Activated T-cell treated with anti-CD3 and anti-CD28 coated beads, Interleukin-2, amount 50 U/mL, for 4 hours (primary cell): Measurements from ENCODE around the gene RASSF1. TPM values are rescaled to one million over a fixed set of nuclear protein-coding genes. Genes with fewer than 3 reads are reported as not detected.

Source experiments
- ATAC-seq, 2 donors: fragments of 200-7000 bp; cut with Tn5 transposase; one replicate each; pipeline ENCODE4 v1.10.0; 2021
- DNase-seq: peaks from one replicate; pipeline ENCODE4 v3.0.0-alpha.2; 2020
- H3K27me3 Mint-ChIP-seq: one replicate; pipeline ENCODE4 v1.8.0; 2021; ENCODE audit warnings: low read depth, mixed read lengths
- H3K36me3 Mint-ChIP-seq: one replicate; pipeline ENCODE4 v1.8.0; 2022; ENCODE audit warnings: mixed read lengths; ENCODE audit not compliant: insufficient read depth
- H3K4me1 Mint-ChIP-seq: one replicate; pipeline ENCODE4 v1.8.0; 2021; ENCODE audit warnings: low read depth, mixed read lengths
- H3K4me3 Mint-ChIP-seq: one replicate; pipeline ENCODE4 v1.8.0; 2021; ENCODE audit warnings: mild to moderate bottlenecking, moderate library complexity, mixed read lengths
- H3K9me3 Mint-ChIP-seq: one replicate; pipeline ENCODE4 v1.8.0; 2021; ENCODE audit warnings: mixed read lengths
- total RNA-seq, 3 donors: library from RNA; stranded (reverse); gene quantifications; one replicate each; pipeline ENCODE4 v1.2.1, GENCODE V29; 2021

RASSF1 gene
- total RNA-seq, 3 donors from 2014 or later: 33.7 to 40.3 (median 37.3) TPM

DNA sequence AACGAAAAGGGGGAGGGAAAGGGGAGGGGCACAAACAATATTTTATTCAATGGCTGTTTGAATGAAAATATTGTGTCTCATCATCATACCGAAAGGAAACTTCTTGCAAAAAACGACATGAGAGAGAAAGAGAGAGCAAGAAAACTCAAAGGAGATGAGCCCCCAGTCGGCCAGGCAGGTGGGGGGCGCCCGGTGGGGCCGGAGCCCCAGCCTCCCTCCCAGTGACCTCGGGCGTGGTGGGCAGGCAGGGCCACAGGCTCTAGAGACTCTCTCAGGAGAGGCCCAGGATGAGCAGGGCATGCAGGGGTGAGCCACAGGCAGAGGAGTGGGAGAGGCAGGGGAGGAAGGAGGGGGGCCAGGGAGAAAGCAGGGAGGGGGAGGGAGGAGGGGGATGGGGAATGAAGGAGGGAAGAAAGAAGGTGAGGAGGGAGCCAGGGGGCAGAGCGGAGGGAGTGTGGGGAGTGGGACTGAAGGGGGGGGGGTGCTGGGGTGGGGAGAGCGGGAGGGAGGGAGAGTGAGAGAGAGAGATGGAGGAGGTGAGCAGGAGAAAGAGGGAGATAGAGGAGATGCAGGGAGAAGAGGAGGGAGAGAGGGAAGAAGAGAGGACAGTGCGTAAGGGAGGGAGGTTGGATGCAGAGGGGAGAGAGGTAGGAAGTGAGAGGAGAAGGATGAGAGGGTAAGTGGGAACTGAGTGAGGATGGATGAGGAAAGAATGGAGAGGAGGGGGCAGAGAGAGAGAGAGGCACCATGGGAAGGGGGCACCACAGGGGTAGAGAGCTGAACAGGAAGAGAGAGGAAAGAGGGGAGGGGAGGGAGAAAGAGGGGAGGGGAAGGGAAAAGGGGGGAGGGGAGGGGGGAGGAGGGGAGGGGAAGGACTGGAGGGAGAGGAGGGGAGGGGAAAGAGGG is 32.8 kb upstream of the RASSF1 start:
- Mint-ChIP-seq H3K9me3 (no peaks in the 10 kb centered on the region), H3K4me3 (no peak overlapping the region), H3K27me3 (no peaks in the 10 kb centered on the region), H3K36me3 (no peaks in the 10 kb centered on the region), H3K4me1 (peaks cover 4% of the 10 kb centered on the region)
- DNase-seq (no peak), ATAC-seq (no peak)

DNA sequence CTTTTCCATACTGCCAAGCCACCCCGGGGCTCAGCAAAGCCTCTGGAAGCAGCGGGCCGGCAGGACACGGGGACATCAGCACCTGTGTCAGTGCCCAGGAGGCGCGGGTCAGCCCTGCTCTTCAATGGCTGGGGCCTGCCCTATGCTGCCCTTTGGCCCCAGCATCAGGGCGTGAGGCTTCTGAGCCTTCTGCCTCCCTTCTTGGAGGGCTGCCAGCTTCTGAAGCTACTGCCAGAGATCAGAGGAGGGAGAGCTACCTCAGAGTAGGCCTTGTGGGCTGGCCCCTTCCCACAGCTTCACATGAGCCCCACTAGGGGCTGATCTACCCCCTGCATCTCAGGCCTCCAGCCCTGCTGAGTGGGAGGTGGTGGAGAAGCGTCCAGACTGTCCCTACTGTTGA is 31.7 kb upstream of the RASSF1 start:
- no peaks in the 10 kb centered on the region for H3K36me3 Mint-ChIP-seq

DNA sequence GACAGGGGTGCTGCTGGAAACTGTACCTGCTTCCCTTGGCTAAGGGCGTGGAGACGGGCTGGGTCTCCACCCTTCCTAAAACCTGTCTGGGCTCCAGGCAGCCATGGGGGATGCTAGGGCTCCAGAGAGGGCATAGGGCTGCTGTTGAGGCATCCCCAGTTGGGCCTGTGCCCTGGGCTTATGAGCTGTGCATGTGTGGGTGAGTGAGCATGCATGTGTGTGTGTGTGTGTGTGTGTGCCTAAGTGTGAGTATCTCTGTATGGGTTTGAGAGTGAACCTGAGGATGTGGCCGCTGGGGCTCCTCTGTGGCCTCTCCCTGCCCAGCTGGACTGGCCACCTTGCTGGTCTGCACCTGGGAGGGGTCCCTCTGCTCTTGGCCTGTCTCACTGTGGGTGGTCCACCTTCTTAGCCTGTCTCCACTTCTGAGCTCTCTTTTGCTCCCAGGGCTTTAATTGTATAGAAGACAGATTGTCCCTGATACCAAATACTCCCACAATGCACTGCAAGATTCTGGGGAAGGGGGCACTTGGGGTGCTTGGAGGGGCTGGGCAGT is 30.6 kb upstream of the RASSF1 start:
- no peak for DNase-seq
- ATAC-seq: no peak
- peaks cover 11% of the 10 kb centered on the region for H3K4me1 Mint-ChIP-seq
- H3K36me3 Mint-ChIP-seq: no peaks in the 10 kb centered on the region
- no peaks in the 10 kb centered on the region for H3K27me3 Mint-ChIP-seq
- no peaks in the 10 kb centered on the region for H3K9me3 Mint-ChIP-seq
- H3K4me3 Mint-ChIP-seq: no peak overlapping the region

More for the DNA sequence above, 31.7 kb upstream of the RASSF1 start:
- Mint-ChIP-seq H3K9me3 (no peaks in the 10 kb centered on the region), H3K4me3 (no peak overlapping the region), H3K27me3 (no peaks in the 10 kb centered on the region), H3K4me1 (peaks cover 6% of the 10 kb centered on the region)
- ATAC-seq (no peak), DNase-seq (no peak)

DNA sequence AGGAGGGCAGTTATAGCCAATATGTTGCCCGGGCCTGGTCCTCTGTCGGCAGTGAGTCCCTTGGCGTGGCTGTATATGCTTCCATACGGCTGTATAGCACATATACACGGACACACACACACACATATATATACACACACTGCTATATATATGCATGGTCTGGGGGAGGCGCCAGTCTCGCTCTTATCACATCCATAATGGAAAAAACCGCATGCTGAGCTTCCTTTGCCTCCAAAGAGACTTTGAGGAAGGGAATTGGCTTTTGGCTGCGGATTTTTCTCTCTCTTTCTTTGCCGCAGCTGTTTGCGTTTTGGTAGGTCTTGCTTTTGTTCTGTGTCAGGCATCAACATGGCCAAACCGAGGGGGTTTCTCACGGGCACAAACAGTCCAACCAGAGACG is 30.0 kb upstream of the RASSF1 start:
- no peaks in the 10 kb centered on the region for H3K9me3 Mint-ChIP-seq
- H3K27me3 Mint-ChIP-seq: no peaks in the 10 kb centered on the region
- ATAC-seq (no peak), DNase-seq (no peak)
- no peak overlapping the region for H3K4me3 Mint-ChIP-seq
- peaks cover 17% of the 10 kb centered on the region for H3K4me1 Mint-ChIP-seq
- no peaks in the 10 kb centered on the region for H3K36me3 Mint-ChIP-seq

DNA sequence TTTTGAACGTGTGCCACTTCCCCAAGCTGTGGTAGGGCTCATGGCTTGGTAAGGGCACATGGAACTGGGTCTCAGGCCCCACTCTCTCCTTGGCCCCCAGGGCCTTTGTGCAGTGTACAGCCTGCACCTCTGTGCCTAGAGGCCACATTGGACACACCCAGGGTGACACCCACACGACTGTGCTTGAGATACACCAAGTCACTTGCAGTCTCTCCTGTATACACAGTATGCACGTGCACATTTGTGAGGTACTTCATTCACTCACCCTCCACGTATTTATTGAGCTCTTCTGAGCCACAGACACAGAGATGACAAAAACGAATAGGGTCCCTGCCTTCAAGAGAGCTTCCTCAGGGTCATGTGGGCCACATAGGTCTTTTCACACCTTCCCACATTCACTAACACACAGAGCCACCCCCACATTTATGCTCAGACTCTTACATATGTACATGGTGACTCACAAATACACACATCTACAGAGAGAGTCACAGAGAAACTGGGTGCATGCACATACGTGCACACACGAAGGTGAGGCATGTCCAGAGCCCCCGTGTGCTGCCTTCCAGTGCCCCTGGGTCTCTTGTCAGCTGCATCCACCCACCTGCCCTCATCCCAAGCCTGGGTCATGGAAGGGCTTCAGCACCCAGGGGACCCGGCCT is 28.5 kb upstream of the RASSF1 start:
- H3K4me1 Mint-ChIP-seq: peaks cover 21% of the 10 kb centered on the region
- ATAC-seq (no peak), DNase-seq (no peak)
- H3K4me3 Mint-ChIP-seq: no peak overlapping the region
- H3K27me3 Mint-ChIP-seq: no peaks in the 10 kb centered on the region
- H3K9me3 Mint-ChIP-seq: no peaks in the 10 kb centered on the region
- H3K36me3 Mint-ChIP-seq: no peaks in the 10 kb centered on the region

DNA sequence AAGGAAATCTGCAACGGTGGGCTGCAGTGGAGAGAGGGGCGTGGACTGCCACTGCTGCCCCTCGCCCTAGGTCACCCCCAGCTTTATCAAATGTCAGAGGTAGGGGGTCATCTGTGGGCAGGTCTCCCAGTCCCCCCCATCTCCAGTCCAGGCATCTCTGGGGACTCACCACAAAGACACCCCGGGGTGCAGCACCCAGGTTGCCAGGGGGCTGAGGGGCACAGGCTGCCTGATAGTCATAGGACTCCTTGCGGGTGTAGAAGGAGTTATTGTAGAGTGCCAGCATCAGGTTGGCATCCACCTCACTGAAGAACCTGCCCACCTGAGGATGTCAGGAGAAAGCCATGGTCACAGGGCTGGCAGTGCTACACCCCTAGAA is 25.2 kb upstream of the RASSF1 start:
- Mint-ChIP-seq H3K27me3 (no peaks in the 10 kb centered on the region), H3K36me3 (no peaks in the 10 kb centered on the region), H3K9me3 (no peaks in the 10 kb centered on the region), H3K4me3 (peak overlapping the region; percentile 82), H3K4me1 (peaks cover 17% of the 10 kb centered on the region)
- DNase-seq (no peak), ATAC-seq (no peak)

DNA sequence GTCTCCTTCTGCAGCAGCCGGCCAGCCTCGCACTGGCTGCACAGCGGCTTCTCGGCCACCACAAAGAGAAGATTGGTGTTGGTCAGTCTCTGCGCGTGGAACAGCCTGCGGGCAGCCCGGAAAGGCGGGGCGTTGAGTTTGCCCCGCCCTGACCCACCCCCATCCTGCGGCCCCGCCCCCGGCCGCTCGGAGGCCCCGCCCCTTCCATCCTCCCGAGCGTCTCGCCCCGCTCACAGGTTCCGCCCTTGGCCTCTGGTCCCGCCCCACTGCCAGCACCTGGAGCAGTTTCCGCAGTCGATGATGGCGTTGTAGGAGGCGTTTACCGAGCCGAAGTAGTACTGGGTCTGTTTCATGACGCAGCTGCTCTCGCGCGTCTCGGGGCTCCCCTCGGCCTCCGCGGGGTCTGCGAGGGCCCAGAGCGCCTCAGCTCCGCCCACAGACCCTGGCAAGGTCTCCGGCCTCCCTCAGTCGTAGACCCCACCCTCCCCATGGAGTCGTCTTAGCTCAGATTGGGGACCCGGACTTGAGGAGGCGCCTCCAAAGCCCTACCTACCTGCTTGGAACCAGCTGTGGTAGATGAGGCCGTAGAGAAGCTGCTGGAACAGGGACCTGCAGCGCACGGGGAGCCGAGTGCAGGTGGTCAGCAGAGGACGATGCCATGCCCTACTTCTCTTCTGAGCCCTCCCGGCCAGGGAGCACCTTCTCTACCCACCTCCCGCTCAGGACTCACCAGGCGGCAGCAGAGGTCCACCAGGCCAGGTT is 24.6 kb upstream of the RASSF1 start:
- ATAC-seq (peak; percentile 97 to 98), DNase-seq (peak; percentile 93)
- Mint-ChIP-seq H3K4me3 (peak overlapping the region; percentile 82), H3K36me3 (no peaks in the 10 kb centered on the region), H3K4me1 (peaks cover 17% of the 10 kb centered on the region), H3K9me3 (no peaks in the 10 kb centered on the region), H3K27me3 (no peaks in the 10 kb centered on the region)

DNA sequence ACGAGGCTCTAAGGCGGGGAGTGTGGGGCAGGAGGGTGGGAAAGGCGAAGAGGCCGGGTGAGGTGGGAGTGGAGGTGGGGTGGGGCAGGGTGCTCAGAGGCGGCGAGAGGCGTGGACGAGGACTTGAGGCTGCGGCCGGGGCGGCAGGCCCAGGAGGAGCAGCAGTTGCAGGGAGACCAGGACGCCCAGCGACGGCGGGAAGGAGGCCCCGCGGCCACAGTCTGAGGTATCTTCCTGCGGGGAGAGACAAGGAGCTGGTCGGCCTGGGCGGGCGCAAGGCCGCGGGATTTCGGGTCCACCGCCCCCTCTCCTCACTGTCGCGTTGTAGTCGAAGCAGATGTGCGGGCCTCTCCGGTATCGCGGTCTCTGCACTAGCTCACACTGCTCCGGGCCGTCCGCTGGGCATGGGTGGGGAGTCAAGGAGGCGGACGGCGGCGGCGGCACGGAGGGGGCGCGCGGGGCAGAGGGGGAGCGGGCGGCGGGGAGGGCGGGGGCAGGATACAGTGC is 24.0 kb upstream of the RASSF1 start:
- Mint-ChIP-seq H3K27me3 (no peaks in the 10 kb centered on the region), H3K4me3 (peak overlapping the region; percentile 82), H3K4me1 (peaks cover 22% of the 10 kb centered on the region), H3K9me3 (no peaks in the 10 kb centered on the region), H3K36me3 (no peaks in the 10 kb centered on the region)
- DNase-seq: no peak
- peak; percentile 31 to 37 for ATAC-seq

DNA sequence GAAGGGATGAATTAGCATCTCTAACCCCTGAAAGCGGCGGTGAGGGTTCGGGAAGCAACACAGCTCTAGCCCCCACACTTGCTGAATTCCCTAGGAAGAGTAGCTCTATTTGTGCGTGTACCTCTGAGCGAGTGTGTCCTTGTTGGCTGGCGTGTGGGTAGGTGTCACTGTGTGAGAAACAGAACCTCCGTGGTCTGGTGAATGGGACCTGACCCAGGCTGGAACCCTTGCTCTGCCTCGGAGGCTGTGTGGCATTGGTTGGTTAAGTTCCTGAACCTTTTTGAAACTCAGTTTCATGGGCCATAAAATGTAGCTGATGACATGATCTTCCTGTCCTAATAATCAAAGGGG is 19.1 kb upstream of the RASSF1 start:
- Mint-ChIP-seq H3K9me3 (no peaks in the 10 kb centered on the region), H3K27me3 (no peaks in the 10 kb centered on the region), H3K4me3 (peak overlapping the region; percentile 96), H3K4me1 (peaks cover 37% of the 10 kb centered on the region), H3K36me3 (peaks cover 8% of the 10 kb centered on the region)
- no peak for DNase-seq
- ATAC-seq: peak; percentile 8 to 16

DNA sequence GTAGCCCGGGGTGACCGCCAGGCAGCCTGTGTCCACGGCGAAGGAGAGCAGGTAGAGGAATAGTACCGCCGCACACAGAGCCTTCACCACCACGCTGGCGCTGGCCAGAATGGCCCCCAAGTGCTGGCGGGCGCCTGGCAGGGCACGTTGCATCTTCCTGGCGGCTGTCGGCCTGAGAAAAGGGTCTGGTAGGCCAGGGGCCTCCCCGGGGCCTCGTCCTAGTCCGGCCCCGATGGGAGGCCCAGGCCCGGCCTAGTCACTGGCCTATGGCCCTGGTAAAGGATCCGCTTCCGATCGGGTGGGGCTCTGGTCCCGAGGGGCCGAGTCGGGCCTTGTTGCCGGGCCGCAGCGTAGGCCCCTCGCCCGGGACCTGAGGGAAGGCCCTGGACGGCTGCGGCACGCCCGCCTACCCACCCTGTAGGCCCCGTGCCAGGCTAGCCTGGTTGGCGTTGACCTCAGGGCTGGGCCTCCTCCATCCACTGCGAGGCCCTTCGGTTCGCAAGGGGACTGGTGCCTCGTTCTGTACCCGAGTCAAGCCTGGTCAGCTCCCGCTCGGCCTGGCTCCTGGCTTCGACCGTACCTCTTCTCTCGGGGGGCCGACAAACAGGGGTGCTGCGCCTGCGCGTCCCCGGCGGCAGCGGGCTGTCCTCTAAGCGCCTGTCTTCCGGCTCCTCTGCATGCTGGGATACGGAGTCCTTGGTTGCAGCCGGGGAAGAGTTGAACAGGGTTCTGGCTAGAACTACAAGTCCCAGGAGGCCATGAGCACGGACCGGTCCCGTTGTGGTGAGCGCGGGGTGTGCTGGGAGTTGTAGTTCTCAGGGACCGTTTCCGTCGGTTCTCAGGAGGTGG is 18.5 kb upstream of the RASSF1 start, which contains the start of gene TMEM115:
TSS of gene TMEM115 (minus strand) at position 611 of the 849 bp plus-strand sequence. CDS start at position 153, 458 bp downstream.
- peaks cover 12% of the 10 kb centered on the region for H3K36me3 Mint-ChIP-seq
- DNase-seq (peak; percentile 90), ATAC-seq (peak; percentile 100)
- H3K9me3 Mint-ChIP-seq: no peaks in the 10 kb centered on the region
- no peaks in the 10 kb centered on the region for H3K27me3 Mint-ChIP-seq
- H3K4me1 Mint-ChIP-seq: peaks cover 37% of the 10 kb centered on the region
- H3K4me3 Mint-ChIP-seq: peak within 1 kb of the TSS; percentile 96

DNA sequence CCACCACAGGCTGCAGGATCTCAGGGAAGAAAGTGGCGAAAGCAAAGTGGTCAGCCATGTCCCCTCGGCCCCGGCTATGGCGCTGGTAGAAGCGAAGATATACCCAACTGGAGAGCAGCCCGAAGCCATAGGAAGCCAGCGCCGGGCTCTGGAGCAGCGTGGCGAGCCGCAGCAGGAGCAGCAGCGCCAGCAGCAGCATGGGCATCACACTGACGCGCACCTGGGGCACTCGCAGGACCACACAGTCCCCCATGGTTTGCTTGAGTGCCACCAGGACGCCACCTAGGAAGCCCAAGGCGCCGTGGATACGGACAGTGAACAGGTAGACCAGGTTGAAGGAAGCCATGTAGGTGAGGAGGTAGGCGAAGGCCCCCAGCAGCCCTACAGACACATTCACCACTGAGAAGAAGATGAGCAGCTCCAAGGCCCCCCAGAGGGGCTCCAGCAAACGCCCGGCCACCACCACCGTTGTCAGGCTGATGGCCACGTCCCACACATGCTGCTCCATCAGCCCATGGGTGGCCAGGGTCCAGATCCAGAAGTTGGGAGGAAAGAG is 17.8 kb upstream of the RASSF1 start:
- H3K4me1 Mint-ChIP-seq: peaks cover 37% of the 10 kb centered on the region
- ATAC-seq (no peak), DNase-seq (no peak)
- H3K9me3 Mint-ChIP-seq: no peaks in the 10 kb centered on the region
- H3K36me3 Mint-ChIP-seq: peaks cover 16% of the 10 kb centered on the region
- no peaks in the 10 kb centered on the region for H3K27me3 Mint-ChIP-seq
- peak overlapping the region; percentile 96 for H3K4me3 Mint-ChIP-seq

DNA sequence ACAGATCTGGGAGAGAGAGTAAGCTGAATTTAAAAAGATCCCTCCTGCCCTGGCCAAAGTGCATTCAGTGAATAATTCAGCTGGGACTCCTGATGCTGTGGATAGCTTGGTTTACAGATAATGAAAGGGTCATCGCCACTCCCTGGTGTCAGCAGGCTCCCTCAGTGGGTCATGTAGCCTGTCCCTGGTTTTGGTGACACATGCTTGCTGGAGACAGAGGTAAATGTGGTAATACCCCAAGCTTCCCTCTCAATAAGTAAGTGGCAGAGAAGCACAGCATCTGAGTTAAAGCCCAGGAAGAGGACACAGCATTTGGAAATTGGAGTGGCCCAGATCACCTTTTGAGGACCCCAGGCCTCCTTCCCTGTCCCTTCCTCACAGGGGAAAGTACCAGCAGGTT is 16.8 kb upstream of the RASSF1 start:
- Mint-ChIP-seq H3K27me3 (no peaks in the 10 kb centered on the region), H3K36me3 (peaks cover 16% of the 10 kb centered on the region), H3K4me1 (peaks cover 39% of the 10 kb centered on the region), H3K9me3 (no peaks in the 10 kb centered on the region), H3K4me3 (peak overlapping the region; percentile 96)
- ATAC-seq: no peak
- no peak for DNase-seq

DNA sequence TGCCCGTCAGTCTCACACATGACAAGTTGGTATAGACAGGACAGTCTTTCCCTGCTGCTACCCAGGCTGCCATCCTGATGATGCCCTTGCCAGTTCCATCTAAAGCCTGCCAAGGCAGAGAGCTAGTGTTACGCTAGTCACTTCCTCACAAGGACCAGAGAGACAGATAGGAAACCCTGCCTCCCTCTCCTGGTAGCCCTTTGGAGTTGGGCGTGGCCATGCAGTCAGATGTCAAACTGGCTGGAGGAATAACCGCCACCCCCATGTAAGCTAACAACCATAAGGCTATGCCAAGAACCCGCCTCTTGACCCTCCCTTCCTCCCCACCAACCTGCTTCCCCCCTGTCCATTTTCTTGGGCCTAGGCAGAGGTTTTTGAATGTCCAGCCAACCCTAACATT is 15.9 kb upstream of the RASSF1 start:
- peaks cover 40% of the 10 kb centered on the region for H3K4me1 Mint-ChIP-seq
- no peak for ATAC-seq

More for the DNA sequence above, 15.9 kb upstream of the RASSF1 start:
- no peak for DNase-seq
- no peaks in the 10 kb centered on the region for H3K9me3 Mint-ChIP-seq
- H3K36me3 Mint-ChIP-seq: peaks cover 16% of the 10 kb centered on the region
- H3K4me3 Mint-ChIP-seq: peak overlapping the region; percentile 96
- no peaks in the 10 kb centered on the region for H3K27me3 Mint-ChIP-seq
